Activated CD8-positive, alpha-beta memory T cell treated with anti-CD3 and anti-CD28 coated beads, Interleukin-2, amount 10 ng/mL, durations not matched to agents 7 days and 5 days (primary cell): ENCODE data around the gene RARA. TPM values are rescaled to one million over a fixed set of nuclear protein-coding genes. Genes with fewer than 3 reads are reported as not detected.
A peak's percentile ranks its signal among the peaks of the same experiment; 100 is the strongest.
"Not testable (repeated sequence)": the region's sequence is repeated elsewhere in the genome, so short reads cannot be mapped to it uniquely, and the experiment has no call there.

Experiments used
- ATAC-seq: fragments of 150-1000 bp; cut with Tn5 transposase; one replicate; pipeline ENCODE4 v1.10.0; 2021; ENCODE audit warnings: moderate library complexity
- CTCF ChIA-PET: fragments of 350-600 bp; sonication (Branson Sonifier 250); formaldehyde crosslinking; loops from one replicate; lab custom pipeline; 2021; ENCODE audit warnings: antibody characterized with exemption; lab: Charles Lee
- DNase-seq: peaks from one replicate; pipeline ENCODE4 v3.0.0-alpha.2; 2020
- H3K27ac Mint-ChIP-seq: one replicate; pipeline ENCODE4 v1.8.0; 2021; ENCODE audit warnings: mild to moderate bottlenecking, mixed read lengths
- H3K27me3 Mint-ChIP-seq: one replicate; pipeline ENCODE4 v1.8.0; 2021; ENCODE audit warnings: mixed read lengths
- H3K36me3 Mint-ChIP-seq: one replicate; pipeline ENCODE4 v1.8.0; 2021; ENCODE audit warnings: mild to moderate bottlenecking, mixed read lengths
- H3K4me1 Mint-ChIP-seq: one replicate; pipeline ENCODE4 v1.8.0; 2021; ENCODE audit warnings: mixed read lengths
- H3K4me3 Mint-ChIP-seq: one replicate; pipeline ENCODE4 v1.8.0; 2021; ENCODE audit warnings: mild to moderate bottlenecking, moderate library complexity, mixed read lengths
- H3K9me3 Mint-ChIP-seq: one replicate; pipeline ENCODE4 v1.8.0; 2022; ENCODE audit warnings: low read depth, mixed read lengths
- total RNA-seq, 2 experiments: library from RNA; stranded (reverse); gene quantifications; one replicate each; pipeline ENCODE4 v1.2.3, GENCODE V29; 2021

Gene RARA
- total RNA-seq, 2 experiments from 2014 or later = 29.9 to 39.5 TPM

GRCh38 chr17:40377832-40378231 is 68.9 kb downstream of the RARA start:
- Mint-ChIP-seq H3K27ac (no peak overlapping the region), H3K27me3 (peaks cover 17% of the 10 kb centered on the region), H3K9me3 (no peaks in the 10 kb centered on the region), H3K4me3 (no peak overlapping the region), H3K36me3 (peaks cover 1% of the 10 kb centered on the region), H3K4me1 (peaks cover 4% of the 10 kb centered on the region)
- no peak for ATAC-seq
- DNase-seq = no peak
- CTCF ChIA-PET = interaction anchor here (0.6 to 0.8 kb wide), 2 partner anchors 20 to 192 kb away, joined by 3 read pairs; no protein-coding TSS in a partner anchor

DNA sequence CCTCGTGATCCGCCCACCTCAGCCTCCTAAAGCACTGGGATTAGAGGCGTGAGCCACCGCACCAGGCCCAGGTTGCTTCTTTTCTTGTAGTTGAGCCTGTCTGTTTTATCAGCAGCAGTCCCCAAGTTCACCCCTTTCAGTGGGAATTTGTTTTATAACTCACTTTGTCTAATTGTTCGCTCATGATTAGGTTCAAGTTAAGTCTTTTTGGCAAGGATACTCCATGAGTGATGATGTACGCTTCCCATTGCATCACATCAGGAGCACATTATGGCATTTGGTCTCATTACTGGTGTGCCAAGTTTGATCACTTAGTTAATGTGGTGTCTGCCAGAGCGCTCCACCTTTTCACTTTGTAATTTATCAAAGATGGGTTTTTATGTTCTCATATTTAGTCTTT is 70.0 kb downstream of the RARA start:
- H3K4me1 Mint-ChIP-seq = peaks cover 4% of the 10 kb centered on the region
- DNase-seq = no peak
- ATAC-seq = no peak
- H3K27me3 Mint-ChIP-seq = peaks cover 17% of the 10 kb centered on the region
- H3K9me3 Mint-ChIP-seq = no peaks in the 10 kb centered on the region
- H3K4me3 Mint-ChIP-seq = no peak overlapping the region
- H3K36me3 Mint-ChIP-seq = peaks cover 3% of the 10 kb centered on the region
- CTCF ChIA-PET = interaction anchor here (1.1 kb wide), 1 partner anchor 24 kb away, joined by 3 read pairs; no protein-coding TSS in a partner anchor
- no peak overlapping the region for H3K27ac Mint-ChIP-seq

- no peaks in the 10 kb centered on the region for H3K9me3 Mint-ChIP-seq
- DNase-seq (no peak), ATAC-seq (no peak)
- no peak overlapping the region for H3K4me3 Mint-ChIP-seq
- H3K27me3 Mint-ChIP-seq = peaks cover 4% of the 10 kb centered on the region
- H3K36me3 Mint-ChIP-seq = peaks cover 11% of the 10 kb centered on the region
- CTCF ChIA-PET = interaction anchor here (0.7 to 2.7 kb wide), 3 partner anchors 27 to 191 kb away, joined by 3 to 6 read pairs (median 4); no protein-coding TSS in a partner anchor
- no peak overlapping the region for H3K27ac Mint-ChIP-seq
- no peaks in the 10 kb centered on the region for H3K4me1 Mint-ChIP-seq
Observed at GRCh38 chr17:40382251-40382650, 73.3 kb downstream of the RARA start.

DNA sequence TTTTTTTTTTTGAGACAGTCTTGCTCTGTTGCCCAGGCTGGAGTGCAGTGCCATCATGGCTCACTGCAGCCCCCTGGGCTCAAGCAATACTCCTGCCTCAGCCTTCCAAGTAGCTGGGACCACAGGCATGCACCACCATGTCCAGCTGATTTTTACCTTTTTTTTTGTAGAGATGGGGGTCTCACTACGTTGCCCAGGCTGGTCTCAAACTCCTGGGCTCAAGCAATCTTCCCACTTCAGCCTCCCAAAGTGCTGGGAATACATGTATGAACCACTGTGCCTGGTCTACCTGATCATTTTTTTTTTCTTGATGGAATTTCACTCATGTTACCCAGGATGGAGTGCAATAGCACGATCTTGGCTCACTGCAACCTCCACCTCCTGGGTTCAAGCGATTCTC is 77.6 kb downstream of the RARA start:
- not testable (repeated sequence) for H3K27ac Mint-ChIP-seq, H3K4me3 Mint-ChIP-seq
- CTCF ChIA-PET = interaction anchor here (0.9 to 1.0 kb wide), 2 partner anchors 24 to 84 kb away, joined by 3 to 4 read pairs; no protein-coding TSS in a partner anchor

GRCh38 chr17:40399185-40399584 is 90.2 kb downstream of the RARA start:
- Mint-ChIP-seq H3K4me1 (peaks cover 6% of the 10 kb centered on the region), H3K27ac (no peak overlapping the region), H3K4me3 (no peak overlapping the region), H3K27me3 (no peaks in the 10 kb centered on the region), H3K36me3 (peaks cover 68% of the 10 kb centered on the region), H3K9me3 (no peaks in the 10 kb centered on the region)
- no peak for DNase-seq
- CTCF ChIA-PET = interaction anchor here (0.9 to 9.3 kb wide), 7 partner anchors 10 to 161 kb away, joined by 3 to 78 read pairs (median 7); partner anchors contain the start of gene TOP2A
- no peak for ATAC-seq

More for the DNA sequence above, 77.6 kb downstream of the RARA start:
- not testable (repeated sequence) for DNase-seq, H3K27me3 Mint-ChIP-seq, H3K9me3 Mint-ChIP-seq, ATAC-seq, H3K4me1 Mint-ChIP-seq
- H3K36me3 Mint-ChIP-seq = peaks cover 44% of the 10 kb centered on the region

GRCh38 chr17:40402668-40403067 is 93.7 kb downstream of the RARA start:
- no peak overlapping the region for H3K4me3 Mint-ChIP-seq
- H3K27ac Mint-ChIP-seq = no peak overlapping the region
- peaks cover 73% of the 10 kb centered on the region for H3K36me3 Mint-ChIP-seq
- peaks cover 13% of the 10 kb centered on the region for H3K4me1 Mint-ChIP-seq
- H3K9me3 Mint-ChIP-seq = no peaks in the 10 kb centered on the region
- DNase-seq = no peak
- no peaks in the 10 kb centered on the region for H3K27me3 Mint-ChIP-seq
- CTCF ChIA-PET = interaction anchor here (0.6 to 9.3 kb wide), 5 partner anchors 12 to 158 kb away, joined by 3 to 78 read pairs (median 10); partner anchors contain the start of gene TOP2A
- ATAC-seq = no peak

DNA sequence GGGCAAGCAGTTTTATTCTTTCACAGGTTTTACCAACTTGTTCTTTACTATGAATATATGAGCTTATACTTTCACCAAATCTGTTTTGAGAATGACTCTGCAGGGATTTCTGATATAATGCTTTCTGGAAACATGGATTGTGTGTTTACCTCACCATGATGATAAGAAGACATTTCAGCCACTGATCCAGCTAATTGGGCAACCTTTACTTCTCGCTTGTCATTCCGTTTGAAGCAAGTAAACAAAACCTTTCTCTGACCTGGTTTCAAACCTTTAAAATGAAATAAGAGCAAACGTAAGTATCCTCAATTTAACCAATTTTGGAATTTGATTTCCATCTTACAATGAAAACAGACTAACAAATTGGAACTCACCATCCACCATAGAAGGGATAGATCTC is 95.0 kb downstream of the RARA start:
- no peak overlapping the region for H3K4me3 Mint-ChIP-seq
- H3K27ac Mint-ChIP-seq = peak overlapping the region; percentile 34
- ATAC-seq (no peak), DNase-seq (no peak)
- H3K9me3 Mint-ChIP-seq = no peaks in the 10 kb centered on the region
- CTCF ChIA-PET = interaction anchor here (1.6 to 9.3 kb wide), 3 partner anchors 10 to 129 kb away, joined by 3 to 78 read pairs (median 53); partner anchors contain the start of gene TOP2A
- peaks cover 67% of the 10 kb centered on the region for H3K36me3 Mint-ChIP-seq
- no peaks in the 10 kb centered on the region for H3K27me3 Mint-ChIP-seq
- peaks cover 13% of the 10 kb centered on the region for H3K4me1 Mint-ChIP-seq

Other genes starting within 250 kb of the RARA start
- 1 to 10 TPM; 5.9 to 8.3 TPM for gene THRA, start 246.2 kb upstream of the RARA start, total RNA-seq
- gene NR1D1, start 208.6 kb upstream of the RARA start, total RNA-seq = 1 to 10 TPM; 3.3 to 4.8 TPM
- gene MSL1, start 187.2 kb upstream of the RARA start, total RNA-seq = 10 to 100 TPM; 91.4 to 94.7 TPM
- 10 to 100 TPM; 89.8 to 90.5 TPM for gene CASC3, start 168.6 kb upstream of the RARA start, total RNA-seq
- 1 to 10 TPM; 4.4 to 4.6 TPM for gene RAPGEFL1, start 131.7 kb upstream of the RARA start, total RNA-seq
- gene WIPF2, start 89.9 kb upstream of the RARA start, total RNA-seq = 10 to 100 TPM; 24.1 to 26.1 TPM
- 100 to 1,000 TPM; 109 to 111 TPM for gene CDC6, start 21.3 kb upstream of the RARA start, total RNA-seq
- not detected for gene GJD3, start 55.6 kb downstream of the RARA start, total RNA-seq
- 100 to 1,000 TPM; 310 to 347 TPM for gene TOP2A, start 108.7 kb downstream of the RARA start, total RNA-seq
- gene IGFBP4, start 134.3 kb downstream of the RARA start, total RNA-seq = 1 to 10 TPM; 3.4 to 5.9 TPM
- 1 to 10 TPM; 4.2 to 5.8 TPM for gene TNS4, start 192.4 kb downstream of the RARA start, total RNA-seq